ENCODE measurements around the gene COX7B.
A peak's percentile ranks its signal among the peaks of the same experiment; 100 is the strongest.
"Not testable (repeated sequence)": the region's sequence is repeated elsewhere in the genome, so short reads cannot be mapped to it uniquely, and the experiment has no call there.

COX7B gene

DNA sequence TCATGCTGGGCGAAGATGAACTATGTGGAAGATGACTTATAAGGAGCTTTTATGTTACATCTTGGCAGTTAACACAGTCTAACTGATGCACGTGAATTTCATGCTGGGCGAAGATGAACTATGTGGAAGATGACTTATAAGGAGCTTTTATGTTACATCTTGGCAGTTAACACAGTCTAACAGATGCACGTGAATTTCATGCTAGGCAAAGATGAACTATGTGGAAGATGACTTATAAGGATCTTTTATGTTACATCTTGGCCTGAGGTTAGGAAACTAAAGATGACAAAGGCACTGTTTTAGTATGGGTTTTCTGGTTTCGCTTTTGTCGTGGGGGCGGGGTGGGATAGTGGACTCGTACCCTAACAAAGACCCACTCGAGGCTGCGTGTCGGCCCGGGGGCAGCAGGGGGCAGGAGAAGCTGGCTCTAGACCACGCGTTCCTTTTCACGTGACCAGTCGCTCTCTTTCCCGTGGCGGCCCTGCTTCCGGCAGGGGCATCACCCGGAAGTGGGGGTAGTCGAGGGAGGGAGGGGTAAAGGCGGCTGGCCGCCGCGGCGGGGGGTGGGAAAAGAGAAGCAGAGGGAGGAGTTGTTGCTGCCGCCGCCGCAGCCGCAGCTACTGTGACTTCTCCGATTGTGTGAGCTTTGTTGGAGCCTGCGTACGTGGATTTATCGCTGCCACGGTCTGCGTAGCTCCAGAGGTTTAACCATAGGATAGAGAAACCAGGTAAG lies 11.0 kb downstream of the COX7B start, which contains the start of gene ATP7A:
TSS of gene ATP7A (plus strand) at position 586 of the 733 bp plus-strand sequence. CDS start 60,949 bp downstream, outside the sequence.
- TF ChIP-seq, protein P1, sequence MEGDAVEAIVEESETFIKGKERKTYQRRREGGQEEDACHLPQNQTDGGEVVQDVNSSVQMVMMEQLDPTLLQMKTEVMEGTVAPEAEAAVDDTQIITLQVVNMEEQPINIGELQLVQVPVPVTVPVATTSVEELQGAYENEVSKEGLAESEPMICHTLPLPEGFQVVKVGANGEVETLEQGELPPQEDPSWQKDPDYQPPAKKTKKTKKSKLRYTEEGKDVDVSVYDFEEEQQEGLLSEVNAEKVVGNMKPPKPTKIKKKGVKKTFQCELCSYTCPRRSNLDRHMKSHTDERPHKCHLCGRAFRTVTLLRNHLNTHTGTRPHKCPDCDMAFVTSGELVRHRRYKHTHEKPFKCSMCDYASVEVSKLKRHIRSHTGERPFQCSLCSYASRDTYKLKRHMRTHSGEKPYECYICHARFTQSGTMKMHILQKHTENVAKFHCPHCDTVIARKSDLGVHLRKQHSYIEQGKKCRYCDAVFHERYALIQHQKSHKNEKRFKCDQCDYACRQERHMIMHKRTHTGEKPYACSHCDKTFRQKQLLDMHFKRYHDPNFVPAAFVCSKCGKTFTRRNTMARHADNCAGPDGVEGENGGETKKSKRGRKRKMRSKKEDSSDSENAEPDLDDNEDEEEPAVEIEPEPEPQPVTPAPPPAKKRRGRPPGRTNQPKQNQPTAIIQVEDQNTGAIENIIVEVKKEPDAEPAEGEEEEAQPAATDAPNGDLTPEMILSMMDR (IDR thresholded peaks at IDR 0.05; ENCODE audit: low read depth, low read length): peak; percentile 59
- TF ChIP-seq EZH2phosphoT487 (IDR thresholded peaks at IDR 0.05; ENCODE audit: low read depth): no peak
- H3K9me3 ChIP-seq (ENCODE audit: insufficient read depth, low read length): no peaks in the 10 kb centered on the region
- H3K4me2 ChIP-seq (ENCODE audit: low read length): peak within 1 kb of the TSS; percentile 86
- H3K9ac ChIP-seq (ENCODE audit: low read length): peak within 1 kb of the TSS; percentile 72
- no peaks in the 10 kb centered on the region for H3K27me3 ChIP-seq (ENCODE audit: low read depth, low read length)
- H3K79me2 ChIP-seq (ENCODE audit: low read length): peaks cover 17% of the 10 kb centered on the region; the same call in 1 of the 2 replicates
- peaks cover 7% of the 10 kb centered on the region for H3K4me1 ChIP-seq (ENCODE audit: low read length)
- peak within 1 kb of the TSS; percentile 90 for H3K4me3 ChIP-seq (ENCODE audit: low read length)
- no peaks in the 10 kb centered on the region for H4K20me1 ChIP-seq (ENCODE audit: insufficient read depth, low read length)
- peaks cover 3% of the 10 kb centered on the region for H3K36me3 ChIP-seq (replicated peaks; ENCODE audit: low read depth, low read length)
- H2AFZ ChIP-seq (ENCODE audit: low read depth, low read length): peak within 1 kb of the TSS; percentile 88
- H3K27ac ChIP-seq (ENCODE audit: low read length): peak within 1 kb of the TSS; percentile 63

DNA sequence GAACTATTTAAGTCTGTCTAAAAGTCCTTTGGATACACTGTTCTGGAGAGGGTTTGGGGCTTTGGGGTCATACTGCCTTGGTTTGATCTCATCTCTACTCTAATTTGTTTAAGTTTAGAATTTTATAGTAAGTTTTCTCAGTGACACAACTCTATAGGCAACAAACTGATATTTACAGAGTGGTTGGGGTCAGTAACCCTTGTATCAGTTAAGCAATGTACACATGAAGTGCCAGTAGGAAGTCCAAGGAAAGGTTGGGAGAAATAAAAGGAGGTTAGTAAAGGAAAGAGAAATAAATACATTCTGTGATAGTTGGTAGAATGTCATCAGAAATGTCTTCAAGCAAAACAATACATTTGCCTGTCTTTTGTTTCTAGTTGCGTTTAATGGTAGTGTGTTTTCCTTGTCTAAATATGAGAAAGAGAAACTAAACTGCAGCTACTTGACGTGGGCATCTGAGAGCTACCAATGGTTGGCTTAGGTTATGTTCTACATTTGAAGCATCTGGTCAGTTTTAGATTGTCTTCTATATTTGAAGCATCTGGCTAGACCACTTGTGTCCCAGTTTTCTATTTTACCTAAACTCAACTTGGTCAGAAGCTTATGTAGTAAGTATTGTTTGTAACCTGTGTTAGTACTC lies 18.1 kb downstream of the COX7B start:
- Histone ChIP-seq H3K4me1 (ENCODE audit: low read length) (peaks cover 9% of the 10 kb centered on the region; the same call in 1 of the 2 replicates), H3K27ac (ENCODE audit: low read length) (no peak overlapping the region), H3K4me2 (ENCODE audit: low read length) (peak overlapping the region; percentile 51), H3K9me3 (ENCODE audit: insufficient read depth, low read length) (no peaks in the 10 kb centered on the region), H3K4me3 (ENCODE audit: low read length) (peak overlapping the region; percentile 50), H2AFZ (ENCODE audit: low read depth, low read length) (no peak overlapping the region), H3K27me3 (ENCODE audit: low read depth, low read length) (no peaks in the 10 kb centered on the region), H3K9ac (ENCODE audit: low read length) (no peak overlapping the region), H3K36me3 (replicated peaks; ENCODE audit: low read depth, low read length) (no peaks in the 10 kb centered on the region), H3K79me2 (ENCODE audit: low read length) (peaks cover 7% of the 10 kb centered on the region; the same call in 1 of the 2 replicates), H4K20me1 (ENCODE audit: insufficient read depth, low read length) (no peaks in the 10 kb centered on the region)
- TF ChIP-seq, protein P1 (IDR thresholded peaks at IDR 0.05; ENCODE audit: low read depth, low read length): no peak
- TF ChIP-seq EZH2phosphoT487 (IDR thresholded peaks at IDR 0.05; ENCODE audit: low read depth): no peak

DNA sequence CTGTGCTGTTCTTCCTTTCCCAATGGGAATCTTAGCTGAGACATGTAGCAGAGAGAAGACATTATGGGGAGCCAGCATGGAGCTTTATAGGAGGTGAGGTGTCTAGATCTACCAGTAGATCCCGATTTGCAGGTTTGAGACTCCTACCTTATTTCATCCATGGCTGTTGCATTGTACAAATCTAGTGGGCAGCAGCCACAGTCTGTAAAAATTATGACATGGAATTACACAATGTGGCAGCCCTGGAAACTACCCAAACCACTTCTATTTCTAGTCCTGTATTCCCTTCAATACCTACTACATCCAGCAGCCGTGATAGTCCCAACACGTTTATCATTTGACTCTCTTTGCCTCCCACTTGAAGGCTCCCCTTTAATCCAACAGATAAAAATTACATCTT lies 19.3 kb downstream of the COX7B start:
- H3K27ac ChIP-seq (ENCODE audit: low read length): no peak overlapping the region
- no peak overlapping the region for H3K9ac ChIP-seq (ENCODE audit: low read length)
- H4K20me1 ChIP-seq (ENCODE audit: insufficient read depth, low read length): no peaks in the 10 kb centered on the region
- no peak overlapping the region for H3K4me3 ChIP-seq (ENCODE audit: low read length)
- H3K36me3 ChIP-seq (replicated peaks; ENCODE audit: low read depth, low read length): no peaks in the 10 kb centered on the region
- no peak for TF ChIP-seq EZH2phosphoT487 (IDR thresholded peaks at IDR 0.05; ENCODE audit: low read depth)
- TF ChIP-seq, protein P1 (IDR thresholded peaks at IDR 0.05; ENCODE audit: low read depth, low read length): no peak
- peaks cover 9% of the 10 kb centered on the region; the same call in 1 of the 2 replicates for H3K4me1 ChIP-seq (ENCODE audit: low read length)
- no peak overlapping the region for H2AFZ ChIP-seq (ENCODE audit: low read depth, low read length)
- peaks cover 6% of the 10 kb centered on the region; the same call in 1 of the 2 replicates for H3K79me2 ChIP-seq (ENCODE audit: low read length)
- H3K9me3 ChIP-seq (ENCODE audit: insufficient read depth, low read length): no peaks in the 10 kb centered on the region
- no peak overlapping the region for H3K4me2 ChIP-seq (ENCODE audit: low read length)
- no peaks in the 10 kb centered on the region for H3K27me3 ChIP-seq (ENCODE audit: low read depth, low read length)

DNA sequence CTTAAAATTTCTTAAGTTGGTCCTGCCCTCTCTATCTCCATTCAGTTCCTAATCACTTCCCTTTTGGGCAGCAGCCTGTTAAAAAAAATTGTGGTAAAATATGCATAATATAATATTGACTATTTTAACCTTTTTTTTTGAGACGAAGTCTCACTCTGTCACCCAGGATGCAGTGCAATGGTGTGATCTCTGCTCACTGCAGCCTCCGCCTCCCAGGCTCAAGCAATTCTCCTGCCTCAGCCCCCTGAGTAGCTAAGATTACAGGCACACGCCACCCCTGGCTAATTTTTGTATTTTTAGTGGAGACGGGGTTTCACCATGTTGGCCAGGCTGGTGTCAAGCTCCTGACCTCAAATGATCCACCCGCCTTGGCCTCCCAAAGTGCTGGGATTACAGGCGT lies 20.1 kb downstream of the COX7B start:
- H3K9me3 ChIP-seq (ENCODE audit: insufficient read depth, low read length); H3K4me3 ChIP-seq (ENCODE audit: low read length); H3K4me1 ChIP-seq (ENCODE audit: low read length): not testable (repeated sequence)

More for the DNA sequence above, 20.1 kb downstream of the COX7B start:
- not testable (repeated sequence) for H3K27me3 ChIP-seq (ENCODE audit: low read depth, low read length); H4K20me1 ChIP-seq (ENCODE audit: insufficient read depth, low read length); H3K27ac ChIP-seq (ENCODE audit: low read length); H2AFZ ChIP-seq (ENCODE audit: low read depth, low read length); H3K36me3 ChIP-seq (replicated peaks; ENCODE audit: low read depth, low read length); H3K9ac ChIP-seq (ENCODE audit: low read length); H3K79me2 ChIP-seq (ENCODE audit: low read length)
- peak overlapping the region; percentile 7; the same call in 1 of the 2 replicates for H3K4me2 ChIP-seq (ENCODE audit: low read length)

All from OCI-LY3 (cell line).